HUDEP-2 (cell line): ENCODE results near the gene TMEM179.
"Not testable (repeated sequence)": the region's sequence is repeated elsewhere in the genome, so short reads cannot be mapped to it uniquely, and the experiment has no call there.

Experiments
- DNase-seq, 76 experiments: peaks; one replicate each; lab custom pipeline; 2025; ENCODE audit not compliant: unreplicated experiment in 76 of 76; lab: John Stamatoyannopoulos, UW

The TMEM179 gene

DNA sequence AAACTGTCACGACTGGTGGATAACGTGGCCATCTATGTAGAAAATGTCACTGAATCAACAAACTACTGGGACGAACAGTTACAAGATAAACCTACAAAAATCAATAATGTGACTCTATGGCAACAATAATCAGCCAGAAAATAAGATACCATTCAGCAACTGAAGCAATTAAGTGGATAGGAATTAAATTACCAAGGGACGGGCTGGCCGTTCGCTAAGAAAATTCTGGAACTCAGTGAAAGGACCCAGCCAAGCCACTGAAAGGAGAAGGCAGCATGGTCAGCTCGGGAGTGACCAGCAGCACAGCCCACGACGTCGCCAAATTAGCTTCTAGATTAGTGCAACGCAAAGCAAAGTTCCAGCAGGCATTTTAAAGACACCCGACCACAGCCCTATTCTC is 33.6 kb upstream of the TMEM179 start:
- no peak for DNase-seq

DNA sequence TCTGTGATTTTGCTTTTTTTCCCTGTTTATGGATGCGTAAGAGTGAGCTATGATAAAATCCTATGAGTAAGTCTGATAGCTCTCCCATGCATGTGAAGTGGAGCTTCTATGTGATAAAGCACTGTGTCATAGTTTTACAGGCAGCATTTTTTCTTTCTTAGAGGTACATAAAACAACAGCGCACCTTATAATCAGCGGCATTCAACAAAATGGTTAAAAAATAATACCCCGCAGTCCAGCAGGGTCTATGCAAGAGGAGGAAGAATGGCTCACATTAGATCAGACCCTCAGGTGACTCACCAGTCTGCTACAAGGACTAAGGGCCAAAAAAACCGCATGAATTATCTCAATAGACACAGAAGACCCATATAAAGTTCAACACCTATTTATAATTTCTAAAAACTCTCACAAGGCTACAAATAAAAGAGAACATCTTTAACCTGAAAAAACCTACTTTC is 33.0 kb upstream of the TMEM179 start:
- DNase-seq: peak in 2 of 76 experiments; percentile 5 to 33

DNA sequence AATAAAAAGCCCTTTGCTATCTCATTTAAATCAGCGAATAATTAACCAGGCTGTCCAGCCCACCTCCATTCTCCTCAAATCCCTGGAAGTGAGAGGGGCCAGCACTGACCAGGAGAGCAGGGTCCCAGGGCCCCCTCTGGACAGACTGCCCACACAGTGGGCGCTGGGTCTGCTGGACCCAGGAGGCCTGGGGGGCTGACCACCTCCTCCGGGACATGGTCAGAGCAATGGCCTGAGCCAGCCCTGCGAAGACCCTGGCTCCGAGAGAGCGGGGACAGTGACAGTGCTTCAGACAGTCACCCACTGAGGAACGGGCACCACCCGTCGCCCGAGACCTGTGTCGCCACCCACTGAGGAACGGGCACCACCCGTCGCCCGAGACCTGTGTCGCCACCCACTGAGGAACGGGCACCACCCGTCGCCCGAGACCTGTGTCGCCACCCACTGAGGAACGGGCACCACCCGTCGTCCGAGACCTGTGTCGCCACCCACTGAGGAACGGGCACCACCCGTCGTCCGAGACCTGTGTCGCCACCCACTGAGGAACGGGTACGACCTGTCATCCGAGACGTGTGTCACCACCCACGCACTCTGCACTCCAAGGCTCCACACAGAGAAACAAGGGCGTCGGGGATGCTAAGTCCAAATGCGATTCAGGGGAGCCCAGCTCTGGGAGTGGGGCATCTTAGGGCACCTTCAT is 32.4 kb upstream of the TMEM179 start:
- DNase-seq: not testable (repeated sequence)

DNA sequence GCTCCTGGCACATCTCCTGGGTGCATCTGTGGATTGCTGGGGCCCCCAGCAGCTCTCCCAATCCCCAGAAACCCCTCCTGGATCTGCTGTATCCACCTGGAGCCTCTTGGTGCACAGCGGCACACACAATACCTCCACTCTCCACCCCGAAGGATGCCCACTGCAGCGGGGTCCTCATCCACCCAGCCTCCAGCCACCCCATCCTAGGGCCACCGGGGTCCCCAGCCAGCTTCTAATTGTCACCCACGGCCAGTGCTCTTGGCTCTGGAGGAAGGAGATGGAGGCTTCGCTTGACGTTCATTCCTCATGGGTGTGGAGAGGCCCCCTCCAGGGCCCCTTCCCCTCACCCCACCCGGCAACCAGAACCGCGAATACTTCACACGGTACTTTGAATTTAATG is 31.6 kb upstream of the TMEM179 start:
- DNase-seq: no peak

DNA sequence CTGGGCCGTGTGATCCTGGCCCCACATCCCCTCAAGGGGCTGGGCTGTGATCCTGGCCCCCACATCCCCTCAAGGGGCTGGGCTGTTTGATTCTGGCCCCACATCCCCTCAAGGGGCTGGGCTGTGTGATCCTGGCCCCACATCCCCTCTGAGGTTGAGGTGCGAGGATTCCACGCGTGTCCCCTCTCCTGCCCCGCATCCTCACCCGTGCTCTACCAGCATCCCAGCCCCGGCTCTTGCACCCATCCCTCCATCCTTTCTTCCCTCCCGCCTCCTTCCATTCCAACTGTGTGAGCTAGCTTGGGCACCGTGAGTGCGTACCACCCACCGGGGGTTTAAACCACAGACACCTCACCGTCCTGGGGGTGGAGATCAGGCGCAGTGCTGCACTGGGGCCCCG is 31.1 kb upstream of the TMEM179 start:
- DNase-seq: no peak

DNA sequence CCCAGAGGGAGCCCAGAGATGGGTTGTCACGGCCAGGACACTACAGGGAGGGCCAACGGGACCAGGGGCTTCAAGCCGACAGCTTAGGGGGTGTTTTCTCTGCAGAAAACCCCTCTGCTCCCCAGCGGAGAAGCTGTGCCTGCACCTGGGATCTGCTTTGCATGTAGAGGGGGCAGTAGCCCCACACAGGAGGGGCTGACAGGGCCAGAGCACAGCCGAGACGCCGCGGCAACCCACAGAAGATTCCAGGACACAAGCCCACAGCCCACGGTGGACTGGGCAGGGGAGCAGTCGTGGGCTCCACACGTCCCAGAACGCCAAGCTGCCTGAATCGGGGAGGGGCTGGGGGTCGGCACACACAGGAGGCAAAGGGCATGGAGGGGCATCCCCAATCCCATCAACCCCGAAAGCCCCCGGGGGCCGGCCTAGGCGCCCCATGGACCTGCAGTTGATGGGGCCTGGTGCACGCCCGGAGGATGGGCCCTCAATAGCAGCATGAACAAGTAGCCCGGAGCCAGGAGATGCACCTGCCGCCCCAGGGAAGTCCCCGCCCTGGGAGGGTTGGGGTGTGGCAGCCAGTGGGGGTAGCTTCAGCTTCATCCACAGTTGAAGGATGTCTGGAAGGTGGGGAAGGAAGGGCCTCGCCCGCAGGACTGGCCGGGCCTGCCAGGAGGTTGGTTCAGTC is 30.5 kb upstream of the TMEM179 start:
- no peak for DNase-seq

DNA sequence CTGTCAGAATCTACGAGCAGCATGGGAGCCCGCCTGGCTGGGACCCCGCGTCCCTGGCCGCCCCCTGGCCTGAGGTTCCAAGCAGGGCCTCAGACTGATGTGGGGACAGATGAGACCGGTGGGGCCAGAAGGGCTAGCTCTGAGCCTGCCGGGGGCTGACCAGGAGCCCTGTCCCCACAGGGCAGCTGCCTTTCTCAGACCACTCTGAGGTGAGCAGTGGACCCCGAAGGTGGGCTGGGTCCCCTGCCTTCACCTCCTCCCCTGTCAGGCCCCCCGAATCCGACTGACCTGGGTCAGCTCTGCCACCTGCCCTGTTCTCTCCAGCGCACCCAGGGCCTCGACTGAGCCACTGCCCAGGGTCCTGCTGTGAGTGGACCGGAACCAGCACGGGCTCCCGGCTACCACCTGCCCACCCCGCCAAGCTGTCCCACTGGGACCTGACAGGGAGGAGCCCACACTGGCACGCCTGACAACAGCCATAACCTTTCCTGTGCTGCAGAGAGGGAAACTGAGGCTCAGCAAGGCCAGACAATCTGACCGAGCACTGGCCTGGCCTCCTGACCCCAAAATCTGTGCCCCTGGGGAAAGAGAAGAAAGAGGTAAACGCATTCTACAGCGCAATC is 29.7 kb upstream of the TMEM179 start:
- no peak for DNase-seq

DNA sequence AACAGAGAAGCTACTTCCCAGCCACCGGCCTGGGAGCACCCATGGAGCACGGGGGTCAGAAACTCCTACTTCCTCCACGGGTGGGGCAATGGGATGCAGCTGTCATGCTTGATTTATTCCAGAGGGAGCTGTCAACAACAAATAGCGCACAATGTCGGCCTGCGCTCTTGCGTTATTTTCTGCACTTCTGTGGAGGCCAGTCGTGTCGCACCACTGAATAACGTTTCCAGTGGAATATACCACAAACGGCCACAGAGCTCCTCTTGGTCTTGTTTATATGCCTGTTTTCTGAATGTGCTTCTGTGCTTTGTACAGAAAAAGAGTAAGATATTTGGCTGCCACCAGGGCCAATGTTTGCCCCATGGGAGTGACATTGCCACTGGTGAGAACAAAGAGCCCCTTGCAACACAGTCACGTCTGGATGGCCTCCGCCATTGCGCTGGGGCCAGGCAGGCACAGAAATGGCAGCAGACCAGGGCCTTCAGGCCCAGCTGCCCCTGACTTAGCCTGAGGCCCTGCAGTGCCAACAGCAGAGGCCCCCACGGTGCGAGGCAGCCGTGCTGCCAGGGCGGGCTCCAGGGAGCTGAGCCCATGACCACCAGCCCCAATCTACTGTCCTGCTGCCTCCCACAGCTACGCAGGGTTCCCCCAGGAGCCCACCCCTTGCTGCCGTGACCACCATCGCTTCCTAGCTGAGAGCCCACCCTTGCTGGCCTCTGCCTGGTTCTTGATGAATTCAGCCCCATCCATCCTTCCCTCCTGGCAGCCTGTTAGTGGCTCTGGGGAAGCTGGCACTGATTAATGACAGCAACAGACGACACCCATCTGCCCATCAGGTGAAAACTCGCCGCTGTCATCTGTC is 28.9 kb upstream of the TMEM179 start:
- DNase-seq: no peak

DNA sequence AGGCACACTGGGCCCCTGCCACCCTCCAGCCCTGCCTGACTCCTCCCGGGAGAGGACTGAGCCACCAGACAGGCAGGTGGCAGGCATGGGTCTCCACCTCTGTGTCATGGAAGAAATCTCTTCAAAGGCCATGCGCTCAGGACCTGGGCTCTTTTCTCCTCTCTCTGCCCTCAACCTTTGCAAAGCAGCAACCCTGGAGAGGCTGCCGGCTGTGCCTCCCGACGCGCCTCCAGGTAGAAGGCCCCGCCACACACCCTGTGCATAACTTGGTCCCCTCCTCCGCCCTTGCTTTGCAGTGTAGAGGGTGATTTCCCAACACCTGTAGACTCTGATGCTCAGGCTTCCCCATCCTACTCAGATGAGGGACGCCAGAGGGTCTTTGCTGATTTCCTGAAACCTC is 28.2 kb upstream of the TMEM179 start:
- no peak for DNase-seq

DNA sequence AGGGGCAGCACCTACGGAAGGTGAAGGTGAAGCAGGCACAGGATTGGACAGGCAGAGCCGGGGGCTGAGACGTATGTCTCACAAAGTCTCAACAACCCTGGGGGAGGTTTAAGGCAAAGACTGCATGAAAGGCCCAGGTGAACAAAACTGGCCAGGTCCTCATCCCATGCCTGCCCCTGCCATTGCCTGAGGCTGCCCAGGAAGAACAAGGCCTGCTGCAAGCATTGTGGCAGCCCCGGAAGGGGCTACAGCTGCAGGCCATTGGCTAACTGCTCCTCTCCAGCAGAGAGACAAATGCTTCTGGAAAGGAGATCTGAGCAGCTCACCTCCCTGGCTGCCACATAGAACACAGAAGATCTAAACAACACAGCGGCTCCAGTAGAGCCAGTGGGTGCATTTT is 20.4 kb upstream of the TMEM179 start:
- DNase-seq: no peak

DNA sequence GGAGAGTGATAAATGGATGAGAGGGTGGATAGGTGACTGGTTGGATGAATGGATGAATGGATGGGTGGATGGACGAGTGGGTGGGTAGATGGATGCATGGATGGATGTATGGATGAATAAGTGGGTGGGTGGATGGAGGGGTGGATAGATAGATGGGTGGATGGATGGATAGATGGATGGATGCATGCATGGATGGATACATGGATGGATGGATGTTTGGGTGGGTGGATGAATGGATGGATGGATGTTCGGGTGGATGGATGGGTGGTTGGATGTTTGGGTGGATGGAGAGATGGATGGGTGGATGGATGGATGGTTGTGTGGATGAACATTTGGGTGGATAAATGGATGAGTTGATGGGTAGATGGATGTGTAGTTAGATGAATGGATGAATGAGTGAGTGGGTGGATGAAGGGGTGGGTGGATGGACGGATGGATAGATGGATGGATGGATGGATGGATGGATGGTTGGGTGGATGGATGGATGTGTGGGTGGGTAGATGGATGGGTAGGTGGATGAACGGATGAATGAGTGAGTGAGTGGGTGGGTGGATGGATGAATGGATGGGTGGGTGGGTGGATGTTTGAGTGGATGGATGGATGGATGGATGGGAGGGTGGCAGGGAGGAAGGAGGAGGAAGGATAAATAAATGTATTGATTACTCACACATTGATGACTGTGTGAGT is 9.7 kb upstream of the TMEM179 start:
- no peak for DNase-seq

DNA sequence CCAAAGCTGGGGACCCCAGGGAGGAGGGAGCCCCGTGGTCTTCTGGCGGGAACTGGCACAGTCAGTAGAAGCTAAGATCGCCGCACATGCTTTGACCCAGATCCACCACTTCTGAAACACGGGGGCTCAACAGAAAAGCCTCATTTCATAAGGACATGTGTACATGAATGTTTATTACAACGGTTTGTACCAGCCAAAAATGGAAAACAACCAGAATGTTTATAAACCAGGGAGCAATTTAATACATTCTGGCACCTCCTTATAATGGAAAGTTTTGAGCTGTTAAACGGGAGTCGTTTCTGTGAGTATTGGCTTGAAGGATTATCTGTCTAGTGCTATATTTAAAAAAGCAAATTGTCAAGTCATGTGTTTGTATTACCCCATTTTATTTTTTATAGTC is 7.3 kb upstream of the TMEM179 start:
- no peak for DNase-seq

DNA sequence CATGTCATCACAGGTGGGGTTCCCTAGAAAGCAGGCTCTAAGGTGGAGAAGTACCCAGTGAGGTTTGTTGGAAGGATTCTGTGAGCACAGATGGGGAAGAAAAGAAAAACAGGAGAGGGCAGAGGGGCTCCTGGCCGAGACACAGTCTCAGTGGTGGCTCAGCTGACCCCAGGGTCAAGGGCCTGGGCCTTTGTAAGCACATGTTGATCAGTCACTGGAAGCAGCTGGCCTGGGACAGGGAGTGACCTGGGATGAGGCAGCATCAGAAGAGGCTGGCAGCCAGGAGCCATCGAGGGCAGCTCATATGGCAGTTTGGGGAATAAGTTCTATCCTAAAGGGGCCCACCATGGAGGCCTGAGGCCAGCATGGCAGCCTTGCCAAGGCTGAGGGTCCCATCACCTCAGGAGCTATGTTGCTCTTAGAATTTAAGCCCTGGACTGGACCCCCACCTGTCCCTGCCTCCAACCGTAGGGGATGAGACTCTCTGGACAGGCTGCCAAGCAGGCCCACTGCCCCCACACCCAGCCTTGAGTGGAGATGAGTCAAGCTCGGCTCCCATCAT is 6.3 kb upstream of the TMEM179 start:
- no peak for DNase-seq

DNA sequence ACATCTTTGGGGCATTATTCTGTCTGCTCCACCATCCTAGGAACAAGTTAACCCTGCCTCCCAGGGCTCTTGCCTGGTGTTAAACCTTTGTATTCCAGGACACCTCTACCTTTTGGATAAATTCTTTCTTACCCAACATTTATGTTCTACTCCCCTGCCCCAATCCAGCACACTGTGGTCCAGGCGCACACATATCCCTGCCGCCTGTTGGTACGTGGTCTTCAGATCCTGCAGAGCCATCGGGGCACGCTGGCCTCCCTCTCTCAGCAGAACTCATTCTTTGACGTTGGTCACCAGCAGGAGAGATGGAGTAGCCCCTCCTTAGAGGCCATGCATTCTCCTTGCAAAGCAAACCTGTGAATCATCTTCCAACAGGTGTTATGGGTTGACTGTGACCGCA is 5.1 kb upstream of the TMEM179 start:
- no peak for DNase-seq

DNA sequence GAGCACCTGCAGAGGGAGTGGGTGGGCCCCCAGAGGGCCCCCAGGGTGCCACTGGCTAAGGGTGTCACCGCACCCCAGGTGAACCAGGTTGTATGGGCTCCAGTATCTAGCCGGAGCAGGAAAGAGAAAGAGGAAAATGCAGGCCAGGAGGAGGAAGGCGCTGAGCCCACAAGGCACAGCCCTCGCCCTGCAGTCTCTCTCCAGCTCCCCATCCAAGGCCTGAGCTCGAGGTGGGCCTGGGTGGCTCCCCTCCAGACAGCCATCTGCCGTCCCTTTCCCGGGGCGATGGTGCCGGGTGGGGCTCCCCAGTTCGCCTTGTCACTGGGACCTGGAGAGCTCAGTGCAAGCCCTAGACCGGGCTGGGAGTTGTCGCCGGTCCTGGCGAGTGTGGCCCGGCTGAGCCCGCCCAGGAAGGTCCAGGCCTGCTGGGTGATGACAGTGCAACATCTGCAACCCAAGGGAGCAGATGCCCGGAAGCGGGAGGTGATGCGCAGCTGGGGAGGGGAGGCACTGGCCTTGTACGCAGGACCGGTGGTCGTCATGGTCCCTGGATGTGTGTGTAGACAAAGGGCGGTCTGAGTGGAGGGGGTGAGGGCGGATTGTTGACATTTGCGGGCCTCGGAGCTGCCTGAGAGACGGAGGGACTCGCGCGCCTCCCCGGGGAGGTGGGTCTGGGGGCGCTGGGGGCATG is 716 bp downstream of the TMEM179 start:
- DNase-seq: no peak

DNA sequence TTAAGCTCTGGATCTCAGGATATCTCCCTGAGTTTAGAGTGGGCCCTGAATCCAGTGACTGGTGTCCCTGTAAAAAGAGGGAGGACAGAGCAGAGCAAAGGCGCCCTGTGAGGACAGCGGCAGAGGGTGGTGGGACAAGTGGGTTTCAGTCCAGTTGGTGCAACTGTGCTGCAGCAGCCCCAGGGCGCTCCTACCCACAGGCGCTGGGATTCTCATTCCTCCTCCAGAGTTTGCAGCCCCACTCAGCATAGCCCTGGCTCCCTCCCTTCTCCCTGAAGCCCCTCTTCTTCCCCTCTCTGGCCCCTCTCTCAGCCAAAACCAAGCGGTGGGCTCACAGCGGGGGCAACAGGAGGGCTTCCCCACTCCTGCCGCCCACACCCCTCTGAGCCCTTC is 1.6 kb downstream of the TMEM179 start:
- DNase-seq: no peak

DNA sequence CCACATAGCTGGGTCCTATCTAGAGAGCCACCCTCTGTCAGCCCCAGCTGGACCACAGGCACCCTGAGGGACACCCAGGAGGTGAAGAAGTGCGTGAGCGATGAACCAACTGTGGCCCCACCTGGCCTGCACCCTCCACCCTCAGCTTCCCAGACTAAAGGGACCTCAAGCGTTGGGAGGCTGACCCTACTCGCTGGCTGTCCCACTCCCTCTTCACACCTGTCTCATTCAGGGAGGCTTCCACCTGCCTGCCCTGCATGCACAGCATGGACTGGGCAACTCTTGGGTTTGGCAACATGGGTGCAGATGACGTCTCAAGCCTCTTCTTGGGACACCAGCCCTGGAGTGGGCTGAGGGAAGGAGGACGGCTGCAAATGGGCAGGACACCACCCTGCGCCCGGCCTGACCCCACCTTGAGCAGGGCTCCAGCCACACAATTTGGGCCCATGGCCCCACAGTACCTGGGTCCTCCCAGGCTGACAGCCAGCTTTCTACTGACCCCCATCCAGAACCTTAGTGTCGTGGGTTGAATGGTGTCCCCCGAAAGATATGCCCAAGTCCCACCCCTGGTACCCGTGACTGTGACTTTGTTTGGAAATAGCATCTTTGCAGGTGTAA is 2.1 kb downstream of the TMEM179 start:
- no peak for DNase-seq

DNA sequence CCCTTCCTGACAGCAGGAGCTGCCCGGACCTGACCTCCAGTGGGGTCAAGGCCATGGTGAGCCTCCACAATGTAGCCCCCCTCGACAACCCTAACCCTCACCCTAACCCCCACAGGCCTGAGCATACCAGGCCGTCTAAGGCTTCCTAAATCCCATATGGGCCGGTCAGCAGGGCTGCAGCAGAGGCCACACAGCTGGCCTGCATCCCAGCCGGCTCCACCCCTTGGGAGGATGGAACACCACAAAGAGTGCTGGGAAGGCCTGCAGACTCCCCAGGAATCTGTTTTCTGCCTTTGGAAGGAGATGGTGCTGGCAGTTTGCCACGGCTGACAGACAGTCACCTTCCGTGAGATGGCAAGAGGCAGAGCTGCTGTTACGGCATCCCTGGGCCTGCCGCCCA is 2.8 kb downstream of the TMEM179 start:
- DNase-seq: no peak

DNA sequence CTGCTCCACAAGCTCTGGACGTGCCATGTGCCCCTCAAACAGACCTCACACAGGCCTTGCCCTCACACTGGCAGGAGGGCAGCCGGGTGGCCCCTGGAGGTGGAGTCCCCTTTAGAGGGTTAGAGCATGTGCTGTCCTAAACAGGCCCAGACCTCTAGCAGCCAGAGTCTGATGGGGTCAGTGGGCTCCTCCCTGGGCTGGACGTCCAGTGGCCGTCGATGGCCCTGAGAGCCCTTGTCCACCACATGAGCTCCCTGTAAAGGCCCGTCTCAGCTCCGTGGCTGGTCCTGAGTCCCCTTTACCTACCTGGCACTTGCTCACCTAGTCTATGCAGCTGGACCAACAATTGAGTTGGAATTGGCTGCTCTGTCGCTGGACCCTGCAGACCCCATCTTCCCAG is 3.8 kb downstream of the TMEM179 start:
- DNase-seq: no peak
